HepG2 (cell line): ENCODE results near the gene CCDC57. TPM values are rescaled to one million over a fixed set of nuclear protein-coding genes. Genes with fewer than 3 reads are reported as not detected.

ENCODE experiments used
- ATAC-seq: fragments of 200-7000 bp; cut with Tn5 transposase; 3 replicates; pipeline ENCODE4 v1.9.1; 2020; ENCODE audit warnings: mild to moderate bottlenecking, moderate library complexity
- BruUV-seq: library from RNA; stranded (reverse); fragments of 400-500 nt; replicated peaks from 2 replicates; lab custom pipeline; 2021; lab: Mats Ljungman, UMichigan
- CTCF ChIA-PET: fragments of 300-600 bp; formaldehyde crosslinking; extraction: SDS; loops from one replicate; lab custom pipeline; 2021; ENCODE audit warnings: low total read pairs, inconsistent platforms, low intra/inter-chr PET ratio; lab: Yijun Ruan, JAX
- POLR2A ChIA-PET: fragments of 350-600 bp; sonication (Branson Sonifier 250); formaldehyde crosslinking; loops from one replicate; lab custom pipeline; 2020; ENCODE audit warnings: antibody characterized with exemption, inconsistent platforms; lab: Yijun Ruan, JAX
- DNase-seq: peaks from one replicate; pipeline ENCODE4 v3.0.0-alpha.2; 2015; ENCODE audit warnings: low spot score
- FAIRE-seq: peaks from 3 replicates; lab custom pipeline; 2011; peaks lifted over from hg19 to GRCh38; lab: Jason Lieb, UNC
- H2AFZ ChIP-seq: one replicate; pipeline ENCODE4 v1.6.1; 2011; ENCODE audit warnings: low read length, inconsistent platforms
- H3K27ac ChIP-seq: fragments of 300-600 bp; 3 replicates; pipeline ENCODE4 v1.8.0; 2011; ENCODE audit warnings: mixed run types, mild to moderate bottlenecking, mixed read lengths, low read length, inconsistent platforms; ENCODE audit not compliant: insufficient read depth; ENCODE audit errors: extremely low read length
- H3K27me3 ChIP-seq, 2 experiments: fragments of 200-600 bp in 1 of 2; 2 replicates in 1 of 2; 3 replicates in 1 of 2; pipeline versions ENCODE4 v1.6.0 to v1.8.0; 2011; ENCODE audit warnings: low read length in 2 of 2, mild to moderate bottlenecking in 2 of 2, moderate library complexity in 2 of 2, inconsistent platforms in 1 of 2; ENCODE audit not compliant: insufficient read depth in 2 of 2, control insufficient read depth in 1 of 2
- H3K36me3 ChIP-seq, 2 experiments: fragments of 200-600 bp in 1 of 2; replicated peaks in 1 of 2; 2 replicates in 1 of 2; 3 replicates in 1 of 2; pipeline versions ENCODE4 v1.5.1 to v1.8.0; 2011; ENCODE audit warnings: low read length in 2 of 2, inconsistent platforms in 1 of 2; ENCODE audit not compliant: insufficient read depth in 2 of 2, control insufficient read depth in 1 of 2
- H3K4me1 ChIP-seq: 2 replicates; pipeline ENCODE4 v1.5.1; 2012; ENCODE audit warnings: low read length, inconsistent platforms; ENCODE audit not compliant: insufficient read depth
- H3K4me2 ChIP-seq: 2 replicates; pipeline ENCODE4 v1.6.0; 2011; ENCODE audit warnings: low read depth, low read length, inconsistent platforms
- H3K4me3 ChIP-seq, 3 experiments: fragments of 200-600 bp in 1 of 3; sonication (generic), shearing (Covaris generic) in 1 of 3; replicated peaks in 1 of 3; 2 replicates each; pipeline ENCODE4 v1.5.1; 2011 to 2016; ENCODE audit warnings: low read length in 3 of 3, inconsistent platforms in 2 of 3, low read depth in 2 of 3, mild to moderate bottlenecking in 2 of 3, control low read depth in 1 of 3, mixed read lengths in 1 of 3; ENCODE audit not compliant: insufficient read depth in 1 of 3
- H3K79me2 ChIP-seq: one replicate; pipeline ENCODE4 v1.6.1; 2011; ENCODE audit warnings: low read length, inconsistent platforms; ENCODE audit not compliant: insufficient read depth
- H3K9ac ChIP-seq: 2 replicates; pipeline ENCODE4 v1.6.0; 2011; ENCODE audit warnings: mild to moderate bottlenecking, low read depth, low read length, inconsistent platforms; ENCODE audit not compliant: insufficient read depth
- H3K9me3 ChIP-seq: 2 replicates; pipeline ENCODE4 v1.5.1; 2012; ENCODE audit warnings: mild to moderate bottlenecking, low read length
- H4K20me1 ChIP-seq: 2 replicates; pipeline ENCODE4 v1.6.0; 2011; ENCODE audit warnings: inconsistent platforms, mild to moderate bottlenecking, low read length, moderate library complexity; ENCODE audit not compliant: insufficient read depth
- CBX1 ChIP-seq: IDR thresholded peaks from one replicate; pipeline ENCODE4 v1.6.1; 2016; ENCODE audit warnings: antibody characterized with exemption, low read depth
- CHD2 ChIP-seq: IDR thresholded peaks from 2 replicates; pipeline ENCODE4 v1.6.1; 2011; ENCODE audit warnings: low read depth, low read length, improper control_type of control experiment
- NFKB2 ChIP-seq: sonication (generic); formaldehyde crosslinking; IDR thresholded peaks from 2 replicates; pipeline ENCODE4 v1.4.0; 2020; ENCODE audit warnings: missing genetic modification reagents, borderline replicate concordance
- NR1H2 ChIP-seq: sonication (generic); formaldehyde crosslinking; IDR thresholded peaks from 2 replicates; pipeline ENCODE4 v1.8.1; 2022; ENCODE audit warnings: low read depth, missing genetic modification reagents, borderline replicate concordance
- PRPF4 ChIP-seq: fragments of 200-400 bp; formaldehyde crosslinking; IDR thresholded peaks from 2 replicates; pipeline ENCODE4 v1.6.1; 2016; ENCODE audit warnings: low read length, low read depth; ENCODE audit not compliant: poor library complexity, severe bottlenecking
- RBAK ChIP-seq: sonication (generic); formaldehyde crosslinking; IDR thresholded peaks from 2 replicates; pipeline ENCODE4 v1.5.1; 2020; ENCODE audit warnings: mild to moderate bottlenecking, missing genetic modification reagents
- SNRNP70 ChIP-seq: fragments of 200-400 bp; formaldehyde crosslinking; IDR thresholded peaks from 2 replicates; pipeline ENCODE4 v1.6.1; 2017; ENCODE audit warnings: mild to moderate bottlenecking, low read depth, low read length, moderate library complexity
- SUZ12 ChIP-seq: fragments of 150-350 bp; IDR thresholded peaks from 2 replicates; pipeline ENCODE4 v1.6.1; 2014; ENCODE audit warnings: low read depth, low read length
- ZNF20 ChIP-seq: sonication (generic); formaldehyde crosslinking; IDR thresholded peaks from 2 replicates; pipeline ENCODE4 v1.4.0; 2020; ENCODE audit warnings: mild to moderate bottlenecking, moderate library complexity, missing genetic modification reagents
- ZNF547 ChIP-seq: sonication (generic); formaldehyde crosslinking; IDR thresholded peaks from 2 replicates; pipeline ENCODE4 v1.5.1; 2020; ENCODE audit warnings: mild to moderate bottlenecking, missing genetic modification reagents
- WGBS: methylation state at CpG from one replicate; pipeline ENCODE4 v1.1.6; 2017; ENCODE audit warnings: low lambda C conversion rate; 5-methylcytosine and 5-hydroxymethylcytosine counted together
- in situ Hi-C: cut with HindIII; loops from 2 replicates; pipeline ENCODE4 v1.10.0; 2017; ENCODE audit warnings: low pct_unique_long_range_greater_than_20kb; ENCODE audit not compliant: extremely low pct_ligation_motif_present
- intact Hi-C: fragments of 100-400 bp; cut with micrococcal nuclease; formaldehyde crosslinking; loops from one replicate; pipeline ENCODE4 v1.10.0; 2022; ENCODE audit not compliant: unreplicated experiment
- polyA plus RNA-seq, 8 experiments: library from polyadenylated mRNA; depleted of rRNA in 3 of 8; stranded (reverse) in 7 of 8; unstranded in 1 of 8; fragments of >200 nt; fragmentation: Illumina TruSeq in 4 of 8; extraction: Trizol in 4 of 8; gene quantifications; 2 replicates each; pipeline versions ENCODE4 v1.2.1 to v1.2.3, GENCODE V29; 2011 to 2016; ENCODE audit warnings: low read depth in 4 of 8, missing spikeins in 1 of 8, mixed read lengths in 1 of 8; ENCODE audit not compliant: insufficient read depth in 1 of 8
- total RNA-seq, 5 experiments: library from RNA; depleted of rRNA; stranded (reverse); fragments of >200 nt; fragmentation: Illumina TruSeq; extraction: Trizol; gene quantifications; 2 replicates each; pipeline ENCODE4 v1.2.3, GENCODE V29; 2016; ENCODE audit warnings: low read depth in 1 of 5
- TF ChIP-seq, protein P1 (sequence below): sonication (generic); formaldehyde crosslinking; IDR thresholded peaks from 2 replicates; pipeline ENCODE4 v1.4.0; 2020; ENCODE audit warnings: missing genetic modification reagents, borderline replicate concordance
- TF ChIP-seq, protein P2 (sequence below): sonication (generic); formaldehyde crosslinking; IDR thresholded peaks from 2 replicates; pipeline ENCODE4 v1.4.0; 2020; ENCODE audit warnings: mild to moderate bottlenecking, missing genetic modification reagents

Gene CCDC57
- total and polyA plus RNA-seq, 2 of the 13 experiments (the other 11 are each of a cell fraction or from before 2014, with no cell fraction given), result 59.3 to 59.9 TPM

DNA sequence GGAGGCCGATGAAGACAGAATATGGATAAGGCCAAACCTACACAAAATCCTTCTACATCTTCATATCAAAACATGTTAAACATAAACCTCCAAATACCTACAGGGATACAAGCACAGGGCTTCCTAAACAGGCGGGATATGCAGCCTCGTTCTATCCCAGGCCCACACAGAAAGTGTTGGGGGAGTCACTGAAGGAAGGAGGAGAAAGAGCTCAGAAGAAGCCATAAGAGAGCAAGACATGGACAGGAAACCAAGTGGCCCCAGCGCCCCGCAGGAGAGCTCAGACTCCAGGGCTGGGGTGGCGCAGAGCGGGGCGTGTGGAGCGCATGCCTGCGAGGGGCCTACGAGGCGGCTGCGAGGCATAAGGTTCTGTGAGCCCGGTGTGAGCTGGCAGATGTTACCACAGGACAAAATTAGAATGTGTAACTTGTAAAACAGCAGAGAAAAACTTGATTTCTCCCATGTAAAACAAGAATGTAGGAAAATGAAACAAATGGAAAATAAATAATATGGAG, 103.6 kb downstream of the CCDC57 start:
- H3K27ac ChIP-seq, result no peak overlapping the region
- peaks cover 72% of the 10 kb centered on the region for H3K4me1 ChIP-seq

GRCh38 chr17:82108496-82108945, 104.1 kb downstream of the CCDC57 start:
- Histone ChIP-seq H3K9ac (no peak overlapping the region), H3K27me3 (no peaks in the 10 kb centered on the region), H3K27ac (no peak overlapping the region), H3K4me3 (no peak overlapping the region), H3K4me1 (peaks cover 72% of the 10 kb centered on the region), H3K79me2 (peaks cover 11% of the 10 kb centered on the region), H4K20me1 (no peaks in the 10 kb centered on the region), H2AFZ (no peak overlapping the region), H3K36me3 (peaks cover 0 to 2% of the 10 kb centered on the region in 2 experiments; a peak in 1 of 5 replicates), H3K4me2 (no peak overlapping the region), H3K9me3 (no peaks in the 10 kb centered on the region)
- 96% methylated on average over 19 of the region's 19 CpGs for WGBS
- FAIRE-seq, result no peak
- ATAC-seq, result no peak
- no peak for DNase-seq
- intact Hi-C loops, result loop anchor here (10.0 kb wide), 1 partner anchor 126 kb away; no protein-coding TSS in a partner anchor
- in situ Hi-C loops, result no loop called here
- POLR2A ChIA-PET, result no interaction called here
- BruUV-seq, result no TSS peak
- CTCF ChIA-PET, result no interaction called here
- TF ChIP-seq, protein P1, sequence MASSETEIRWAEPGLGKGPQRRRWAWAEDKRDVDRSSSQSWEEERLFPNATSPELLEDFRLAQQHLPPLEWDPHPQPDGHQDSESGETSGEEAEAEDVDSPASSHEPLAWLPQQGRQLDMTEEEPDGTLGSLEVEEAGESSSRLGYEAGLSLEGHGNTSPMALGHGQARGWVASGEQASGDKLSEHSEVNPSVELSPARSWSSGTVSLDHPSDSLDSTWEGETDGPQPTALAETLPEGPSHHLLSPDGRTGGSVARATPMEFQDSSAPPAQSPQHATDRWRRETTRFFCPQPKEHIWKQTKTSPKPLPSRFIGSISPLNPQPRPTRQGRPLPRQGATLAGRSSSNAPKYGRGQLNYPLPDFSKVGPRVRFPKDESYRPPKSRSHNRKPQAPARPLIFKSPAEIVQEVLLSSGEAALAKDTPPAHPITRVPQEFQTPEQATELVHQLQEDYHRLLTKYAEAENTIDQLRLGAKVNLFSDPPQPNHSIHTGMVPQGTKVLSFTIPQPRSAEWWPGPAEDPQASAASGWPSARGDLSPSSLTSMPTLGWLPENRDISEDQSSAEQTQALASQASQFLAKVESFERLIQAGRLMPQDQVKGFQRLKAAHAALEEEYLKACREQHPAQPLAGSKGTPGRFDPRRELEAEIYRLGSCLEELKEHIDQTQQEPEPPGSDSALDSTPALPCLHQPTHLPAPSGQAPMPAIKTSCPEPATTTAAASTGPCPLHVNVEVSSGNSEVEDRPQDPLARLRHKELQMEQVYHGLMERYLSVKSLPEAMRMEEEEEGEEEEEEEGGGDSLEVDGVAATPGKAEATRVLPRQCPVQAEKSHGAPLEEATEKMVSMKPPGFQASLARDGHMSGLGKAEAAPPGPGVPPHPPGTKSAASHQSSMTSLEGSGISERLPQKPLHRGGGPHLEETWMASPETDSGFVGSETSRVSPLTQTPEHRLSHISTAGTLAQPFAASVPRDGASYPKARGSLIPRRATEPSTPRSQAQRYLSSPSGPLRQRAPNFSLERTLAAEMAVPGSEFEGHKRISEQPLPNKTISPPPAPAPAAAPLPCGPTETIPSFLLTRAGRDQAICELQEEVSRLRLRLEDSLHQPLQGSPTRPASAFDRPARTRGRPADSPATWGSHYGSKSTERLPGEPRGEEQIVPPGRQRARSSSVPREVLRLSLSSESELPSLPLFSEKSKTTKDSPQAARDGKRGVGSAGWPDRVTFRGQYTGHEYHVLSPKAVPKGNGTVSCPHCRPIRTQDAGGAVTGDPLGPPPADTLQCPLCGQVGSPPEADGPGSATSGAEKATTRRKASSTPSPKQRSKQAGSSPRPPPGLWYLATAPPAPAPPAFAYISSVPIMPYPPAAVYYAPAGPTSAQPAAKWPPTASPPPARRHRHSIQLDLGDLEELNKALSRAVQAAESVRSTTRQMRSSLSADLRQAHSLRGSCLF (CRISPR knock-in tag), result no peak
- TF ChIP-seq, protein P2, sequence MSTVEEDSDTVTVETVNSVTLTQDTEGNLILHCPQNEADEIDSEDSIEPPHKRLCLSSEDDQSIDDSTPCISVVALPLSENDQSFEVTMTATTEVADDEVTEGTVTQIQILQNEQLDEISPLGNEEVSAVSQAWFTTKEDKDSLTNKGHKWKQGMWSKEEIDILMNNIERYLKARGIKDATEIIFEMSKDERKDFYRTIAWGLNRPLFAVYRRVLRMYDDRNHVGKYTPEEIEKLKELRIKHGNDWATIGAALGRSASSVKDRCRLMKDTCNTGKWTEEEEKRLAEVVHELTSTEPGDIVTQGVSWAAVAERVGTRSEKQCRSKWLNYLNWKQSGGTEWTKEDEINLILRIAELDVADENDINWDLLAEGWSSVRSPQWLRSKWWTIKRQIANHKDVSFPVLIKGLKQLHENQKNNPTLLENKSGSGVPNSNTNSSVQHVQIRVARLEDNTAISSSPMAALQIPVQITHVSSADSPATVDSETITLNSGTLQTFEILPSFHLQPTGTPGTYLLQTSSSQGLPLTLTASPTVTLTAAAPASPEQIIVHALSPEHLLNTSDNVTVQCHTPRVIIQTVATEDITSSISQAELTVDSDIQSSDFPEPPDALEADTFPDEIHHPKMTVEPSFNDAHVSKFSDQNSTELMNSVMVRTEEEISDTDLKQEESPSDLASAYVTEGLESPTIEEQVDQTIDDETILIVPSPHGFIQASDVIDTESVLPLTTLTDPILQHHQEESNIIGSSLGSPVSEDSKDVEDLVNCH (CRISPR knock-in tag), result no peak
- TF ChIP-seq ZNF547 (CRISPR knock-in tag) (no peak), PRPF4 (no peak), ZNF20 (CRISPR knock-in tag) (no peak), CHD2 (no peak), SNRNP70 (no peak)

More for the DNA sequence above, 103.6 kb downstream of the CCDC57 start:
- ChIA-PET CTCF (no interaction called here), POLR2A (no interaction called here)
- no peak for DNase-seq
- Histone ChIP-seq H3K4me2 (no peak overlapping the region), H3K4me3 (no peak overlapping the region), H4K20me1 (no peaks in the 10 kb centered on the region), H3K27me3 (no peaks in the 10 kb centered on the region), H3K79me2 (peaks cover 11% of the 10 kb centered on the region), H2AFZ (no peak overlapping the region), H3K9ac (no peak overlapping the region), H3K36me3 (peaks cover 0 to 2% of the 10 kb centered on the region in 2 experiments; a peak in 1 of 5 replicates), H3K9me3 (no peaks in the 10 kb centered on the region)
- intact Hi-C loops (loop anchor here (10.0 kb wide), 1 partner anchor 126 kb away; no protein-coding TSS in a partner anchor), in situ Hi-C loops (no loop called here)
- no TSS peak for BruUV-seq
- TF ChIP-seq NR1H2 (CRISPR knock-in tag) (no peak), CBX1 (no peak), SUZ12 (no peak), NFKB2 (CRISPR knock-in tag) (no peak), RBAK (no peak)
- no peak for FAIRE-seq
- 98% methylated on average over 14 of the region's 14 CpGs for WGBS
- ATAC-seq, result no peak
